CD4-positive, alpha-beta T cell (primary cell): ENCODE measurements around the gene RAPGEF2. TPM values are rescaled to one million over a fixed set of nuclear protein-coding genes. Genes with fewer than 3 reads are reported as not detected.
"Not testable (repeated sequence)": the region's sequence is repeated elsewhere in the genome, so short reads cannot be mapped to it uniquely, and the experiment has no call there.

ENCODE experiments used
- ATAC-seq: fragments of 200-7000 bp; cut with Tn5 transposase; one replicate; pipeline ENCODE4 v1.10.0; 2022; ENCODE audit warnings: mild to moderate bottlenecking; ENCODE audit not compliant: poor library complexity
- CTCF ChIA-PET: fragments of 350-600 bp; sonication (Branson Sonifier 250); formaldehyde crosslinking; loops from one replicate; lab custom pipeline; 2021; ENCODE audit warnings: antibody characterized with exemption, inconsistent platforms; lab: Charles Lee
- POLR2A ChIA-PET: fragments of 350-600 bp; sonication (Branson Sonifier 250); formaldehyde crosslinking; loops from one replicate; lab custom pipeline; 2021; ENCODE audit warnings: antibody characterized with exemption, inconsistent platforms; lab: Charles Lee
- DNase-seq, 14 experiments: peaks; one replicate each; pipeline ENCODE4 v3.0.0-alpha.2; 2013 to 2020; ENCODE audit warnings: mixed read lengths in 2 of 14
- H3K27ac ChIP-seq, 2 donors: one replicate each; pipeline versions ENCODE4 v1.5.1 to v1.7.0; 2013; ENCODE audit warnings: low read length in 2 of 2, low read depth in 1 of 2, mild to moderate bottlenecking in 1 of 2
- H3K27me3 ChIP-seq, 2 experiments: 1 replicate in 1 of 2; 2 replicates in 1 of 2; pipeline versions ENCODE4 v1.6.1 to v1.7.0; 2013; ENCODE audit warnings: low read length in 2 of 2, control low read depth in 1 of 2, mild to moderate bottlenecking in 1 of 2, moderate library complexity in 1 of 2; ENCODE audit not compliant: insufficient read depth in 2 of 2, control insufficient read depth in 1 of 2
- H3K36me3 ChIP-seq: one replicate; pipeline ENCODE4 v1.6.1; 2013; ENCODE audit warnings: low read length, control low read depth; ENCODE audit not compliant: insufficient read depth
- H3K4me1 ChIP-seq: one replicate; pipeline ENCODE4 v1.6.1; 2013; ENCODE audit warnings: low read length, control low read depth; ENCODE audit not compliant: insufficient read depth
- H3K4me3 ChIP-seq: one replicate; pipeline ENCODE4 v1.5.1; 2013; ENCODE audit warnings: mild to moderate bottlenecking, low read length, moderate library complexity
- H3K9me3 ChIP-seq, 2 experiments: 1 replicate in 1 of 2; 2 replicates in 1 of 2; pipeline versions ENCODE4 v1.6.1 to v1.7.0; 2013; ENCODE audit warnings: low read length in 2 of 2, mild to moderate bottlenecking in 2 of 2, control low read depth in 1 of 2, moderate library complexity in 1 of 2; ENCODE audit not compliant: control insufficient read depth in 1 of 2, insufficient read depth in 1 of 2
- H3K27ac Mint-ChIP-seq: one replicate; pipeline ENCODE4 v1.8.0; 2020; ENCODE audit warnings: mixed read lengths
- H3K27me3 Mint-ChIP-seq: one replicate; pipeline ENCODE4 v1.8.0; 2021; ENCODE audit warnings: mixed read lengths
- H3K36me3 Mint-ChIP-seq: one replicate; pipeline ENCODE4 v1.8.0; 2021; ENCODE audit warnings: low read depth, mixed read lengths
- H3K4me1 Mint-ChIP-seq: one replicate; pipeline ENCODE4 v1.8.0; 2021; ENCODE audit warnings: low read depth, mixed read lengths
- H3K4me3 Mint-ChIP-seq: one replicate; pipeline ENCODE4 v1.8.0; 2020; ENCODE audit warnings: mild to moderate bottlenecking, mixed read lengths
- H3K9me3 Mint-ChIP-seq: one replicate; pipeline ENCODE4 v1.8.0; 2020; ENCODE audit warnings: mixed read lengths
- CTCF ChIP-seq: fragments of 200-600 bp; IDR thresholded peaks from one replicate; pipeline ENCODE4 v1.8.0; 2022; ENCODE audit warnings: antibody characterized with exemption, mild to moderate bottlenecking
- intact Hi-C, 2 experiments: fragments of 100-400 bp; cut with DNase I in 1 of 2; cut with micrococcal nuclease in 1 of 2; formaldehyde crosslinking; loops; one replicate each; pipeline versions ENCODE4 v1.15.1 to v1.9.0; 2023 to 2025; cut with DNase I, micrococcal nuclease
- total RNA-seq, 174 experiments: library from RNA in 2 of 174; stranded (reverse) in 2 of 174; gene quantifications; one replicate each; pipeline ENCODE4 v1.2.3 and lab custom pipeline; 2021 to 2026

The RAPGEF2 gene
- total RNA-seq, 2 experiments from 2014 or later, result 25.6 to 26.4 TPM

GRCh38 chr4:159090255-159090654 lies 12.6 kb upstream of the RAPGEF2 start:
- Mint-ChIP-seq H3K27ac (no peak overlapping the region), H3K4me1 (no peaks in the 10 kb centered on the region), H3K36me3 (no peaks in the 10 kb centered on the region), H3K9me3 (no peaks in the 10 kb centered on the region), H3K27me3 (peaks cover 4% of the 10 kb centered on the region), H3K4me3 (no peak overlapping the region)
- ChIA-PET CTCF (no interaction called here), POLR2A (no interaction called here)
- no peak for TF ChIP-seq CTCF
- Histone ChIP-seq H3K9me3 (no peaks in the 10 kb centered on the region), H3K4me3 (no peak overlapping the region), H3K36me3 (no peaks in the 10 kb centered on the region), H3K27ac (no peak overlapping the region), H3K4me1 (no peaks in the 10 kb centered on the region), H3K27me3 (no peaks in the 10 kb centered on the region)
- no peak for DNase-seq
- ATAC-seq, result no peak
- intact Hi-C loops, result no loop called here

- DNase-seq, H3K36me3 ChIP-seq, H3K9me3 ChIP-seq, ATAC-seq, H3K9me3 Mint-ChIP-seq, CTCF ChIA-PET, H3K4me3 Mint-ChIP-seq, H3K4me1 ChIP-seq, H3K4me1 Mint-ChIP-seq, H3K27ac ChIP-seq, H3K27ac Mint-ChIP-seq, intact Hi-C loops, POLR2A ChIA-PET, H3K27me3 ChIP-seq, H3K27me3 Mint-ChIP-seq, H3K36me3 Mint-ChIP-seq, H3K4me3 ChIP-seq: not testable (repeated sequence)
Observed at GRCh38 chr4:159094156-159094555, 8.7 kb upstream of the RAPGEF2 start.

- H3K27ac ChIP-seq, result no peak overlapping the region
- ATAC-seq, result no peak
- H3K27ac Mint-ChIP-seq, result no peak overlapping the region
- no peaks in the 10 kb centered on the region for H3K27me3 ChIP-seq
- no peak for DNase-seq
- no peak overlapping the region for H3K4me3 ChIP-seq
- CTCF ChIA-PET, result no interaction called here
- H3K4me3 Mint-ChIP-seq, result no peak overlapping the region
- TF ChIP-seq CTCF, result no peak
- intact Hi-C loops, result no loop called here
- no peaks in the 10 kb centered on the region for H3K9me3 ChIP-seq
- no peaks in the 10 kb centered on the region for H3K4me1 ChIP-seq
- no peaks in the 10 kb centered on the region for H3K27me3 Mint-ChIP-seq
- H3K36me3 ChIP-seq, result no peaks in the 10 kb centered on the region
- H3K9me3 Mint-ChIP-seq, result no peaks in the 10 kb centered on the region
- H3K36me3 Mint-ChIP-seq, result no peaks in the 10 kb centered on the region
- peaks cover 5% of the 10 kb centered on the region for H3K4me1 Mint-ChIP-seq
- POLR2A ChIA-PET, result no interaction called here
Observed at GRCh38 chr4:159096434-159096833, 6.4 kb upstream of the RAPGEF2 start.

- H3K27ac ChIP-seq, result no peak overlapping the region
- ATAC-seq (no peak), DNase-seq (no peak)
- no peaks in the 10 kb centered on the region for H3K36me3 Mint-ChIP-seq
- intact Hi-C loops, result no loop called here
- H3K27me3 Mint-ChIP-seq, result no peaks in the 10 kb centered on the region
- no peaks in the 10 kb centered on the region for H3K9me3 Mint-ChIP-seq
- no peaks in the 10 kb centered on the region for H3K36me3 ChIP-seq
- H3K9me3 ChIP-seq, result no peaks in the 10 kb centered on the region
- TF ChIP-seq CTCF, result no peak
- no peaks in the 10 kb centered on the region for H3K27me3 ChIP-seq
- CTCF ChIA-PET, result no interaction called here
- H3K4me3 Mint-ChIP-seq, result no peak overlapping the region
- H3K27ac Mint-ChIP-seq, result no peak overlapping the region
- H3K4me1 ChIP-seq, result peaks cover 2% of the 10 kb centered on the region
- peaks cover 13% of the 10 kb centered on the region for H3K4me1 Mint-ChIP-seq
- no peak overlapping the region for H3K4me3 ChIP-seq
- POLR2A ChIA-PET, result no interaction called here
Observed at GRCh38 chr4:159097144-159097543, 5.7 kb upstream of the RAPGEF2 start.
